ENCODE results near the gene HELB. TPM values are rescaled to one million over a fixed set of nuclear protein-coding genes. Genes with fewer than 3 reads are reported as not detected.
A peak's percentile ranks its signal among the peaks of the same experiment; 100 is the strongest.

Gene HELB
- total RNA-seq, 6 experiments from 2014 or later = 1.5 to 4.2 (median 3.3) TPM

- ATAC-seq (peak in 1 of 4 donors; percentile 42), DNase-seq (no peak)
- Histone ChIP-seq H3K9me3 (no peaks in the 10 kb centered on the region), H3K27ac (no peak overlapping the region), H3K27me3 (no peaks in the 10 kb centered on the region), H3K4me1 (no peaks in the 10 kb centered on the region), H3K36me3 (peaks cover 0 to 3% (median 1%) of the 10 kb centered on the region in 4 donors), H3K4me3 (no peak overlapping the region)
- intact Hi-C loops (cut with DNase I) = no loop called here
- 100% methylated on average over 1 of the region's 4 CpGs for whole genome bisulfite sequencing (ENCODE audit: insufficient coverage, low coverage, low lambda C conversion rate, missing lambda C conversion rate)
- TF ChIP-seq CTCF (IDR thresholded peaks at IDR 0.05) (no peak), POLR2A (IDR thresholded peaks at IDR 0.05) (no peak)
Measured at GRCh38 chr12:66341126-66341525, 38.8 kb downstream of the HELB start.

GRCh38 chr12:66345212-66345611 is 42.9 kb downstream of the HELB start:
- intact Hi-C loops (cut with DNase I) = no loop called here
- no peak for ATAC-seq
- Histone ChIP-seq H3K36me3 (peaks cover 0 to 2% (median 0%) of the 10 kb centered on the region in 4 donors), H3K4me1 (no peaks in the 10 kb centered on the region), H3K27ac (no peak overlapping the region), H3K9me3 (no peaks in the 10 kb centered on the region), H3K4me3 (no peak overlapping the region), H3K27me3 (no peaks in the 10 kb centered on the region)
- WGBS (ENCODE audit: insufficient coverage, low coverage, low lambda C conversion rate, missing lambda C conversion rate) = 66% methylated on average over 3 of the region's 3 CpGs
- DNase-seq = no peak
- TF ChIP-seq POLR2A (IDR thresholded peaks at IDR 0.05) (no peak), CTCF (IDR thresholded peaks at IDR 0.05) (no peak)

- Histone ChIP-seq H3K9me3 (no peaks in the 10 kb centered on the region), H3K4me1 (no peaks in the 10 kb centered on the region), H3K27ac (no peak overlapping the region), H3K27me3 (no peaks in the 10 kb centered on the region), H3K36me3 (no peaks in the 10 kb centered on the region), H3K4me3 (no peak overlapping the region)
- intact Hi-C loops (cut with DNase I) = no loop called here
- ATAC-seq (no peak), DNase-seq (no peak)
- WGBS (ENCODE audit: insufficient coverage, low coverage, low lambda C conversion rate, missing lambda C conversion rate) = 100% methylated on average over 1 of the region's 2 CpGs
- TF ChIP-seq CTCF (IDR thresholded peaks at IDR 0.05) = no peak
- no peak for TF ChIP-seq POLR2A (IDR thresholded peaks at IDR 0.05)
Measured at GRCh38 chr12:66345956-66346355, 43.7 kb downstream of the HELB start.

GRCh38 chr12:66351301-66351700 is 49.0 kb downstream of the HELB start:
- no peak for TF ChIP-seq CTCF (IDR thresholded peaks at IDR 0.05)
- no peaks in the 10 kb centered on the region for H3K36me3 ChIP-seq
- H3K27ac ChIP-seq = no peak overlapping the region
- DNase-seq = no peak
- no peak overlapping the region for H3K4me3 ChIP-seq
- WGBS (ENCODE audit: insufficient coverage, low coverage, low lambda C conversion rate, missing lambda C conversion rate) = 90% methylated on average over 2 of the region's 2 CpGs
- no peaks in the 10 kb centered on the region for H3K9me3 ChIP-seq
- no peaks in the 10 kb centered on the region for H3K4me1 ChIP-seq
- H3K27me3 ChIP-seq = no peaks in the 10 kb centered on the region
- ATAC-seq = no peak
- intact Hi-C loops (cut with DNase I) = no loop called here

- H3K4me1 ChIP-seq = no peaks in the 10 kb centered on the region
- no peak for DNase-seq
- H3K27ac ChIP-seq = no peak overlapping the region
- H3K27me3 ChIP-seq = no peaks in the 10 kb centered on the region
- intact Hi-C loops (cut with DNase I) = no loop called here
- H3K4me3 ChIP-seq = no peak overlapping the region
- H3K36me3 ChIP-seq = no peaks in the 10 kb centered on the region
- 46% methylated on average over 5 of the region's 9 CpGs for WGBS (ENCODE audit: insufficient coverage, low coverage, low lambda C conversion rate, missing lambda C conversion rate)
- no peaks in the 10 kb centered on the region for H3K9me3 ChIP-seq
- TF ChIP-seq POLR2A (IDR thresholded peaks at IDR 0.05) (no peak), CTCF (IDR thresholded peaks at IDR 0.05) (peak in 3 of 4 donors; percentile 14 to 25 (median 22))
- peak in 2 of 4 donors; percentile 18 to 21 for ATAC-seq
Measured at GRCh38 chr12:66352197-66352596, 49.9 kb downstream of the HELB start.

All from right lobe of liver (tissue), 6 donors.